Naive thymus-derived CD8-positive, alpha-beta T cell (primary cell): ENCODE data around the gene LNPK. TPM values are rescaled to one million over a fixed set of nuclear protein-coding genes. Genes with fewer than 3 reads are reported as not detected.
A peak's percentile ranks its signal among the peaks of the same experiment; 100 is the strongest.
"Not testable (repeated sequence)": the region's sequence is repeated elsewhere in the genome, so short reads cannot be mapped to it uniquely, and the experiment has no call there.

Experiments
- ATAC-seq, 2 donors: fragments of 150-1000 bp; cut with Tn5 transposase in 1 of 2; sonication (Bioruptor Pico), chemical (Tn5 transposase) in 1 of 2; 1 replicate in 1 of 2; 2 replicates in 1 of 2; pipeline ENCODE4 v1.10.0; 2021; ENCODE audit warnings: mild to moderate bottlenecking in 2 of 2, moderate library complexity in 2 of 2
- POLR2A ChIA-PET: fragments of 350-600 bp; sonication (Branson Sonifier 250); formaldehyde crosslinking; loops from one replicate; lab custom pipeline; 2021; ENCODE audit warnings: antibody characterized with exemption; lab: Charles Lee
- DNase-seq, 10 donors: peaks; one replicate each; pipeline versions ENCODE4 v3.0.0 to v3.0.0-alpha.2; 2020 to 2022
- H3K27ac Mint-ChIP-seq, 10 donors: one replicate each; pipeline ENCODE4 v1.8.0; 2020 to 2022; ENCODE audit warnings: mild to moderate bottlenecking in 10 of 10, mixed read lengths in 10 of 10, moderate library complexity in 4 of 10, inconsistent platforms in 1 of 10
- H3K27me3 Mint-ChIP-seq, 5 donors: one replicate each; pipeline ENCODE4 v1.8.0; 2021 to 2022; ENCODE audit warnings: mixed read lengths in 5 of 5
- H3K36me3 Mint-ChIP-seq, 3 donors: one replicate each; pipeline ENCODE4 v1.8.0; 2020 to 2022; ENCODE audit warnings: mixed read lengths in 3 of 3, mild to moderate bottlenecking in 2 of 3, inconsistent platforms in 1 of 3
- H3K4me1 Mint-ChIP-seq, 4 donors: one replicate each; pipeline ENCODE4 v1.8.0; 2021 to 2022; ENCODE audit warnings: mixed read lengths in 4 of 4
- H3K4me3 Mint-ChIP-seq, 10 donors: one replicate each; pipeline ENCODE4 v1.8.0; 2020 to 2022; ENCODE audit warnings: mild to moderate bottlenecking in 10 of 10, mixed read lengths in 10 of 10, moderate library complexity in 6 of 10, inconsistent platforms in 1 of 10
- H3K9me3 Mint-ChIP-seq, 9 donors: one replicate each; pipeline ENCODE4 v1.8.0; 2020 to 2022; ENCODE audit warnings: mixed read lengths in 9 of 9, mild to moderate bottlenecking in 3 of 9, inconsistent platforms in 1 of 9, moderate library complexity in 1 of 9
- polyA plus RNA-seq, 3 donors: library from polyadenylated mRNA; unstranded; fragments of 300-500 nt; fragmentation: Illumina TruSeq; gene quantifications; one replicate each; pipeline ENCODE4 v1.2.3, GENCODE V29; 2021
- total RNA-seq, 8 experiments: library from RNA in 2 of 8; stranded (reverse) in 2 of 8; gene quantifications; one replicate each; pipeline ENCODE4 v1.2.3 and lab custom pipeline; 2021 to 2026

LNPK gene
- total and polyA plus RNA-seq, 5 experiments from 2014 or later = 12.1 to 29.3 (median 19.5) TPM

- ATAC-seq (no peak), DNase-seq (no peak)
- Mint-ChIP-seq H3K27me3 (peaks cover 0 to 6% (median 5%) of the 10 kb centered on the region in 5 donors), H3K27ac (no peak overlapping the region), H3K36me3 (peaks cover 0 to 8% (median 0%) of the 10 kb centered on the region in 3 donors), H3K4me3 (no peak overlapping the region), H3K9me3 (no peaks in the 10 kb centered on the region), H3K4me1 (peaks cover 22 to 28% (median 25%) of the 10 kb centered on the region in 4 donors)
- POLR2A ChIA-PET = no interaction called here
These were observed 1.9 kb upstream of the LNPK start for GRCh38 chr2:176003958-176004357.

DNA sequence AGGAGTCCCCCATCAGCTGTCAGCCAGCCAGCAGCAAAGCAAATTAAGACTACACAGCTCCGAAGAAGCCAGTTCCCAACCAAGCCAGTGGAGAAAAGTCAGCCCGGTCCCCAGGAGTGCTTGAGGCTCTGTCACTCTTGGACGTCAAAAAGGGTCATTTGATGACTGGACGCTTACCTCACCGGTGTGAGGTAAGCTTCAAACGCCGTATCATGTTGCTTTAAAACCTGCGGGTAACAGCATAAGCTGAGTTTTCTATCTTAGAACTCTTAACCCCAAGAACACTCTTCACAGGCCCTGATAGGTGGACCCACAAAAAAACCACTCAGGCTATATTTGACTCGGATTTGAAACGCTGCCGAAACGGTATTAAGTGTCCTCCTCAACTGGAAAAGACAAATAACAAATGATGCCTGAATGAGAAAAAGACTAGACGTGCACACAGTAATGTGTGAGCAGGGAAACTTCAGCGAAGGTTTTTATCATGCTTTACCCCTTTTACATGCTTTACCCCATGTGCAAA is 682 bp upstream of the LNPK start:
- no peaks in the 10 kb centered on the region for H3K9me3 Mint-ChIP-seq
- H3K4me3 Mint-ChIP-seq = peak overlapping the region; percentile 84 to 97 (median 90)
- peak overlapping the region; percentile 86 to 99 (median 96) for H3K27ac Mint-ChIP-seq
- peaks cover 0 to 6% (median 3%) of the 10 kb centered on the region in 5 donors for H3K27me3 Mint-ChIP-seq
- peaks cover 0 to 2% (median 0%) of the 10 kb centered on the region in 3 donors for H3K36me3 Mint-ChIP-seq
- DNase-seq = no peak
- no peak for ATAC-seq
- H3K4me1 Mint-ChIP-seq = peaks cover 22 to 29% (median 25%) of the 10 kb centered on the region in 4 donors
- POLR2A ChIA-PET = interaction anchor here (0.5 to 1.3 kb wide), 4 partner anchors 11 to 1835 kb away, joined by 3 to 7 read pairs (median 3); no protein-coding TSS in a partner anchor

GRCh38 chr2:176001281-176001915 is 669 bp downstream of the LNPK start:
- peak overlapping the region; percentile 86 to 99 (median 94) for H3K27ac Mint-ChIP-seq
- H3K36me3 Mint-ChIP-seq = peaks cover 0 to 2% (median 0%) of the 10 kb centered on the region in 3 donors
- POLR2A ChIA-PET = interaction anchor here (0.6 to 1.3 kb wide), 4 partner anchors 12 to 98 kb away, joined by 3 to 5 read pairs (median 4); no protein-coding TSS in a partner anchor
- H3K4me3 Mint-ChIP-seq = peak overlapping the region; percentile 84 to 97 (median 90)
- H3K4me1 Mint-ChIP-seq = peaks cover 21 to 29% (median 25%) of the 10 kb centered on the region in 4 donors
- DNase-seq (peak in 8 of 10 donors; percentile 6 to 63 (median 23)), ATAC-seq (peak; percentile 32 to 43)
- H3K27me3 Mint-ChIP-seq = peaks cover 0 to 6% (median 2%) of the 10 kb centered on the region in 5 donors
- no peaks in the 10 kb centered on the region for H3K9me3 Mint-ChIP-seq

DNA sequence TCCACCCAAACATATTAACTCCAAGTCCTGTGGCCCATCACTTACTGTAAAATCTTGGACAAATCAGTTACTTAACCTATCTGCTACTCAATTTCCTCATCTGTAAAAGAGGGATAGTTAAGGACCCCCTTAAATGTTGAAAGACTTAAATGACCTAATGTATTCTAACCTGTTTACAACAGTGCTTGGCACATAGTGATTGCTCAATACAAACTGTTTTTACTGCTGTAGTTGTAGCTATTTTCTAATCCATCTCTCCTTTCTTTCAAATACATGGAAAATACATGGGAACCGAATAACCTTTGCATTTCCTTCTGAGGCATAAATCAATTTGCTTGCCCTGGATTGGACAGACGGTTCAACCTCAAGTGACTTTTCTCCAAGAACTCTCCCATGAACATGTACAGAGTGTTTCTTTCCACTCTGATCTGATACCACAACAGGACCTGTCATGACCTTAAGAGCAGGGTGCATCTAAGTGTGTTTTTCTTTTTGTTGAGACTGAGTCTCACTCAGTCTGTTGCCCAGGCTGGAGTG is 2.7 kb downstream of the LNPK start:
- ATAC-seq = no peak
- POLR2A ChIA-PET = no interaction called here

DNA sequence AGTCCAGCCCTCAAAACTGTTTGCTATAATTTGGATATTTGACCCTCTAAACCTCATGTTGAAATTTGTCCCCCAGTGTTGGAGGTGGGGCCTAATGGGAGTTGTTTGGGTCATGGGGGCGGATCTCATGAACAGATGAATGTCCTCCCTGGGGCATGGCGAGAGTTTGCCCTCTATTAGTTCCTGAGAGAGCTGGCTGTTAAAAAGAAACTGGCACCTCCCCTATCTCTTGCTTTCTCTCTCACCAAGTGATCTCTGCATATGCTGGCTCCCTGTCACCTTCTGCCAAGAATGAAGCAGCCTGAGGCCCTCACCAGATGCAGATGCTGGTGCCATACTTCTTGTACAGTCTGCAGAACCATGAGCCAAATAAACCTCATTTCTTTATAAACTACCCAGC is 12.0 kb downstream of the LNPK start:
- Mint-ChIP-seq H3K27me3 (no peaks in the 10 kb centered on the region), H3K36me3 (peaks cover 10 to 59% (median 32%) of the 10 kb centered on the region in 3 donors), H3K27ac (no peak overlapping the region), H3K4me3 (no peak overlapping the region), H3K4me1 (no peaks in the 10 kb centered on the region), H3K9me3 (no peaks in the 10 kb centered on the region)
- POLR2A ChIA-PET = no interaction called here
- no peak for DNase-seq
- ATAC-seq = no peak

More for the DNA sequence above, 2.7 kb downstream of the LNPK start:
- peaks cover 0 to 2% (median 0%) of the 10 kb centered on the region in 3 donors for H3K36me3 Mint-ChIP-seq
- no peak overlapping the region for H3K4me3 Mint-ChIP-seq
- H3K27me3 Mint-ChIP-seq = peaks cover 0 to 1% (median 0%) of the 10 kb centered on the region in 5 donors
- peaks cover 17 to 30% (median 26%) of the 10 kb centered on the region in 4 donors for H3K4me1 Mint-ChIP-seq
- no peaks in the 10 kb centered on the region for H3K9me3 Mint-ChIP-seq
- peak overlapping the region in 1 of 10 donors; percentile 5 for H3K27ac Mint-ChIP-seq
- DNase-seq = no peak

GRCh38 chr2:175987126-175987525 is 14.9 kb downstream of the LNPK start:
- H3K27ac Mint-ChIP-seq, H3K4me3 Mint-ChIP-seq, H3K27me3 Mint-ChIP-seq, H3K9me3 Mint-ChIP-seq, DNase-seq, H3K4me1 Mint-ChIP-seq, ATAC-seq, POLR2A ChIA-PET: not testable (repeated sequence)
- peaks cover 10 to 75% (median 47%) of the 10 kb centered on the region in 3 donors for H3K36me3 Mint-ChIP-seq

GRCh38 chr2:175984846-175985245 is 17.2 kb downstream of the LNPK start:
- ATAC-seq (no peak), DNase-seq (no peak)
- no peaks in the 10 kb centered on the region for H3K27me3 Mint-ChIP-seq
- peaks cover 0 to 2% (median under 1%) of the 10 kb centered on the region in 4 donors for H3K4me1 Mint-ChIP-seq
- peak overlapping the region in 1 of 10 donors; percentile 23 for H3K27ac Mint-ChIP-seq
- POLR2A ChIA-PET = no interaction called here
- H3K36me3 Mint-ChIP-seq = peaks cover 10 to 70% (median 43%) of the 10 kb centered on the region in 3 donors
- H3K4me3 Mint-ChIP-seq = no peak overlapping the region
- no peaks in the 10 kb centered on the region for H3K9me3 Mint-ChIP-seq

- Mint-ChIP-seq H3K4me1 (peaks cover 0 to 6% (median under 1%) of the 10 kb centered on the region in 4 donors), H3K27me3 (no peaks in the 10 kb centered on the region), H3K4me3 (no peak overlapping the region), H3K36me3 (peaks cover 18 to 75% (median 43%) of the 10 kb centered on the region in 3 donors), H3K27ac (peak overlapping the region in 2 of 10 donors; percentile 6 to 68), H3K9me3 (no peaks in the 10 kb centered on the region)
- DNase-seq (no peak), ATAC-seq (no peak)
- POLR2A ChIA-PET = no interaction called here
These were observed 20.5 kb downstream of the LNPK start for GRCh38 chr2:175981551-175981950.

GRCh38 chr2:175976391-175977157 is 25.5 kb downstream of the LNPK start:
- DNase-seq (no peak), ATAC-seq (no peak)
- Mint-ChIP-seq H3K27ac (no peak overlapping the region), H3K4me1 (peaks cover 0 to 6% (median under 1%) of the 10 kb centered on the region in 4 donors), H3K9me3 (peaks cover 0 to 4% (median 0%) of the 10 kb centered on the region in 9 donors), H3K36me3 (peaks cover 29 to 69% (median 55%) of the 10 kb centered on the region in 3 donors), H3K4me3 (no peak overlapping the region), H3K27me3 (no peaks in the 10 kb centered on the region)
- POLR2A ChIA-PET = no interaction called here

- DNase-seq (no peak), ATAC-seq (no peak)
- H3K4me3 Mint-ChIP-seq = no peak overlapping the region
- POLR2A ChIA-PET = no interaction called here
- no peaks in the 10 kb centered on the region for H3K27me3 Mint-ChIP-seq
- H3K36me3 Mint-ChIP-seq = peaks cover 25 to 58% (median 54%) of the 10 kb centered on the region in 3 donors
- peaks cover 0 to 6% (median 0%) of the 10 kb centered on the region in 4 donors for H3K4me1 Mint-ChIP-seq
- H3K9me3 Mint-ChIP-seq = peaks cover 0 to 4% (median 0%) of the 10 kb centered on the region in 9 donors
- H3K27ac Mint-ChIP-seq = no peak overlapping the region
These were observed 28.7 kb downstream of the LNPK start for GRCh38 chr2:175973373-175973772.

DNA sequence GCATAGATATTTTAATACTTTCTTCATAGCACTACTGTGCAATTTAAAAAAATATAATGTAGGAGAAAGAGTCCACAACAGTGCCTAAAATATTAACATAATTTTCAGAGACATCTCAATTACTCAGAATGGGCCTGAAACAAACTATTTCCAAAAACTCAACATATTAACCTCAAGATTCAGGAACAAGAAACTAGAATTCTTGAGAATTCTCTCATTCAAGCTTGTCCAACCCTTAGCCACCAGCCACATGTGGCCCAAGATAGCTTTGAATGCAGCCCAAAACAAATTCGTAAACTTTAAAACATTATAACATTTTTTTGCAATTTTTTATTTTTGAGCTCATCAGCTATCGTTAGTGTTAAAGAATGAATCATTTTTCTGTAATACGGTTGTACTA is 35.2 kb downstream of the LNPK start:
- no peak for DNase-seq
- Mint-ChIP-seq H3K9me3 (peaks cover 0 to 6% (median 0%) of the 10 kb centered on the region in 9 donors), H3K4me3 (no peak overlapping the region), H3K4me1 (peaks cover 0 to 4% (median 0%) of the 10 kb centered on the region in 4 donors), H3K36me3 (peaks cover 9 to 53% (median 41%) of the 10 kb centered on the region in 3 donors), H3K27ac (no peak overlapping the region), H3K27me3 (no peaks in the 10 kb centered on the region)
- no peak for ATAC-seq
- POLR2A ChIA-PET = no interaction called here

- H3K27me3 Mint-ChIP-seq = no peaks in the 10 kb centered on the region
- peaks cover 0 to 7% (median 0%) of the 10 kb centered on the region in 4 donors for H3K4me1 Mint-ChIP-seq
- H3K27ac Mint-ChIP-seq = no peak overlapping the region
- H3K36me3 Mint-ChIP-seq = peaks cover 12 to 63% (median 52%) of the 10 kb centered on the region in 3 donors
- DNase-seq = no peak
- peaks cover 0 to 8% (median 0%) of the 10 kb centered on the region in 9 donors for H3K9me3 Mint-ChIP-seq
- H3K4me3 Mint-ChIP-seq = no peak overlapping the region
- no peak for ATAC-seq
- POLR2A ChIA-PET = no interaction called here
These were observed 36.3 kb downstream of the LNPK start for GRCh38 chr2:175965773-175966172.
